ACHN (cell line): Measurements from ENCODE around the gene CXADR.

Experiments
- DNase-seq: peaks from one replicate; pipeline ENCODE4 v3.0.0-alpha.2; 2015
- in situ Hi-C: cut with HindIII; loops from 2 replicates; pipeline ENCODE4 v1.10.0; 2017; ENCODE audit warnings: low sequenced_read_pairs, low pct_ligation_motif_present, low pct_unique_long_range_greater_than_20kb

Gene CXADR

DNA sequence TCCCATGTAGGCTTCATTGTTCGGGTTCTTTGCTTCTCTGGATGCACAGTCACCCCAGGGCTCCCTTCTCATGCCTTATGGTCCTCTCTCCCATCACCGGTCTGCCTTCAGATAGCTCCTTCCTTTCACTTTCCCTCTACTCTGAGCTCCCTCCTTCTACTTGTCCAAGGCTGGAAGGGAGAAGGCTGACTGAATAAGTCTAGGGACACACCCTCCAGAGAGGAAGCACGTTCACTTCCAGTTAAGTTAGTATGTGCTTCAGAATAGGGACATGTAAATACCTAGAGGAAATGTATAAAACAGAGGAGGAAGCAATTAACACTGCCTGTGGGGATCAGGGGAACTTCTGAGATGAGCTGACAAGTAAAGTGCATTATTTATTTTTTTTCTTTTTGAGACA lies 23.5 kb downstream of the CXADR start:
- in situ Hi-C loops, result no loop called here
- no peak for DNase-seq

GRCh38 chr21:17537299-17537698 lies 24.5 kb downstream of the CXADR start:
- no peak for DNase-seq
- in situ Hi-C loops, result no loop called here

GRCh38 chr21:17538576-17538975 lies 25.7 kb downstream of the CXADR start:
- in situ Hi-C loops, result no loop called here

GRCh38 chr21:17539323-17539722 lies 26.5 kb downstream of the CXADR start:
- in situ Hi-C loops, result no loop called here
- DNase-seq, result no peak

More at GRCh38 chr21:17538576-17538975, 25.7 kb downstream of the CXADR start:
- no peak for DNase-seq

DNA sequence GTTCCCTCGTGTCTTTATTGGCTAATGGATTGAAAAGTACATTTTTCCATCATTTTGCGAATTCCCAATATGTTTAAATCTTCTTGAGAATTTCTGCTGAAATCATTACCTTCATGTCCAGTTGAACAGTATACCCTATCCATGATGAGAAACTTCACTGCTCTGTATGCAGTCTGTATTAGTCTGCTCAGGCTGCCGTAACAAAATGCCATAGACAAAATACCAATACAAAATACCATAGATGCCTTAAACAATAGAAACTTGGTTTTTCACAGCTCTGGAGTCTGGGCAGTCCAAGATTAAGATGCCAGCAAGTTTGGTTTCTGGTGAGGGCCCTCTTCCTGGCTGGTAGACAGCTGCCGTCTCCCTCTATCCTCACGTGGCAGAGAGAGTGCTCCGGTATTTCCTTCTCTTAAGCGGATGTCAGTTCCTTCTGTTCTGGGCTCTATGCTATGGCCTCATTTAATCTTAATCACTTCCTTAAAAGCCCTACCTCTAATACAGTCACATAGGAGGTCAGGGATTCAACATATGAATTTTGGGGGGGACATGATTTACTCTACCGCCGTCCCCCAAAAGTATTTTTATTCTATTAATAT lies 27.0 kb downstream of the CXADR start:
- in situ Hi-C loops, result no loop called here
- DNase-seq, result no peak

DNA sequence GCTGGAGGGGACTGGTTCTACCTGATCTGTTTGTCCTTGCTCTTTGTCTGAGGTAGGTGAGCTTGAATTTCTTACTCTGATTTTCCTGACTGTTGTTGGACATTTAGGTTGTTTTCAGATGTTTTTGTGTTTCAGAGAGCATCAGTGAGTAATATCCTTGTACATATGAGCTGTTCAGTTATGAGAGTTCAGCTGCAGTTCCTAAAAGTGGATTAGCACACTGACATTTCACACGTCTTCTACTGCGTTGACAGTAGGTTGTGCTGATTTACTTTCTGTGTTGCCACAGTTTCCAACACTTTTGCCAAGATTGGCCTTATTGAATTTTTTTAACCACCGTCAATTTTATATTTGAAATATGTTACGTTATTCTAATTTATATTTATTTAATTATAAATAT lies 27.7 kb downstream of the CXADR start:
- in situ Hi-C loops, result no loop called here
- no peak for DNase-seq

- in situ Hi-C loops, result no loop called here
- no peak for DNase-seq
Observed at GRCh38 chr21:17542371-17543011, 29.6 kb downstream of the CXADR start.

DNA sequence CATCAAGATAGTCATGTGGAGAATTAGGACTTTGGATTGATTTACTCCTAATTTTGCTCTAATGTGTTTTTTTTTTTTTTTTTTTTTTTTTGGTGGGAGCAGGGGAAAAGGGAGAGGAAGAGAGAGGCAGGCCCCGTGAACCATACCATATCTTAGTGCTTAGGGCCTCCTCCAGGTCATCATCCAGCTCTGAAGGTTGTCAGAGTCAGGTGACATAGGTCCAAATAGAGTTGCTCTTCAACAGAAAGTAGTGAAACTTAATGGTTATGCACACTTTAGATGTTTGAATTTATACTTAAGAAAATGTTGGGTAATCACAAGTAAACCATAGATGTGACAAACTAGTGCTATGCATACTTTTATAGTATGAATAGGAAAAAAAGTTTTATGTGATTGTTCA lies 32.2 kb downstream of the CXADR start:
- in situ Hi-C loops, result no loop called here
- no peak for DNase-seq

- no peak for DNase-seq
- in situ Hi-C loops, result no loop called here
Observed at GRCh38 chr21:17548262-17548661, 35.4 kb downstream of the CXADR start.

DNA sequence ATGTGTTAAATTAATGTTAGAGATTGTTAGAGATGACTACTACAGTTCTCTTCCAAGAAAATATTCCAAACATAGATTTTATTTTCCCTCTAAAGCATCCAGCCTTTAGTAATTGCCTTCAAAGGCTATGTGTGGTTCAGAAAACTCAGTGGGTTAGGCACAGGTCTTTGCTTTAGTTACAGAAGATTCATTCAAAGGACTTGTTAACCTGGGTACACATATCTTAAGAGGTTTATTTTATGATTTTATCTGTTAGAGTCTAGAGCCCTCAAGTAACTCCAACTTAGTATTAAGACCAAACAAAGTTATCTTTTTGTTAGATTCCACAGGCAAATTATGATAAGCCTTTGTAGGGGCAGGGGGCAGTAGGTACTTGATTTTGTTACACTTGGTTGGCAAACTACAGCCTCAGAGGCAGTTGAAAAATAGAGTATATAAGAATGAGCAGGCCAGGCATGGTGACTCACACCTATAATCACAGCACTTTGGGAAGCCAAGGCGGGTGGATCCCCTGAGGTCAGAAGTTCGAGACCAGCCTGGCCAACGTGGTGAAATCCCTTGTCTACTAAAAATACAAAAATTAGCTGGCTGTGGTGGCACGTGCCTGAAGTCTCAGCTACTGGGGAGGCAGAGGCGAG lies 37.9 kb downstream of the CXADR start:
- in situ Hi-C loops, result no loop called here
- DNase-seq, result no peak

DNA sequence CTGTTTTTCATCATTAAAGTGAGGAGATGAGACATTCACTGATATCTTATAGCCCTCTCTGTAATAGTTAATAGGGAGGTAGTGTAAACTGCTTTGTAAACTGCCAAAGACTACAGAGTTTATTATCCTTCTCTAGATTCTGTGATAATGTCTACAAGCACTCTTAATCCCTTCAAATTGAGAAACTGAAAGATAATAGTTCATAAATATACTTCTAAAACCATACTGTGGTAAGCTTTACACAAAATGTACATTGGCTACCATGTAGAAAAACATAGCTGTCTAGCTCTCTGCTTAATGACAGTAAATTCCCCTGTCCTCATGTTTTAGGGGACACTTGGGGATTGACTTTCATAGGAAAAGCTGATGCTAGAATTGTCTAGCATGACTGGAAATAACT lies 39.6 kb downstream of the CXADR start:
- no peak for DNase-seq
- in situ Hi-C loops, result no loop called here

GRCh38 chr21:17554120-17554519 lies 41.3 kb downstream of the CXADR start:
- in situ Hi-C loops, result no loop called here
- no peak for DNase-seq

DNA sequence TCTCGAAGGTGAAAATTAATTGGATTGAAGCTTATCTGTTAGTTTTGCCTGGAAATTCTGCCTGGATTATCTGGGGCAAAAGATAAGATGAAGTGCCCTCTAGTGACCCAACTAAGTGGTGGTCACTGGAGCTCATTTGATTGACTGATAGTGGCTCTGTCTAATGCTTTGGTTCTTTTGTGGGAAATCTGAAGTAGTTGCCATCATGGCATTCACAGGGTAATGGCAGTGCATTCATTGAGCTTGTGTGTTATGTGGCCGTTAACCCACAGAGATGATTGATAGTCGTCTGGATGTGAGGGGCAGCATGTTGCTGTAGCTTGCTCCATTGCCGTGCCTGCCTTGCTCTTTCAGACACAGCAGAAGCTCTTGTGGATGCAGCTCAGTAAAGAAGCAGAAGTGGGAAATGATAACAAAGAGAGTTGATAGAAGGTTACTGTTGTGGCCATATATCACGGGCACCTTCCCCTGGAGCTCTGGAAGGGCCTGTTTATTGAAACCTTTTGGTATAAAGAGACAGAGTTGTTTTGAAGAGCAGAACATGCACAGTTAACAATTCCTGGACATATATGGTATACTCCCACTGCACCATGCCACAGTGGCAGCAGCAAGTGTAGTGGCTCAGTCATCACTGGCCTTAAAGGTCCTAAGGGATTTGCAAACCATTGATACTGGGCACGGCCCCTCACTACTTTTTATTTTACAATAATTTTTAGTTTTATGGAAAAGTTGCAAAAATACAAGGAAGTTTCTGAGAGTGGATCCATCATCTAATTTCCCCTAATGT lies 42.0 kb downstream of the CXADR start:
- peak; percentile 17 for DNase-seq
- in situ Hi-C loops, result no loop called here

DNA sequence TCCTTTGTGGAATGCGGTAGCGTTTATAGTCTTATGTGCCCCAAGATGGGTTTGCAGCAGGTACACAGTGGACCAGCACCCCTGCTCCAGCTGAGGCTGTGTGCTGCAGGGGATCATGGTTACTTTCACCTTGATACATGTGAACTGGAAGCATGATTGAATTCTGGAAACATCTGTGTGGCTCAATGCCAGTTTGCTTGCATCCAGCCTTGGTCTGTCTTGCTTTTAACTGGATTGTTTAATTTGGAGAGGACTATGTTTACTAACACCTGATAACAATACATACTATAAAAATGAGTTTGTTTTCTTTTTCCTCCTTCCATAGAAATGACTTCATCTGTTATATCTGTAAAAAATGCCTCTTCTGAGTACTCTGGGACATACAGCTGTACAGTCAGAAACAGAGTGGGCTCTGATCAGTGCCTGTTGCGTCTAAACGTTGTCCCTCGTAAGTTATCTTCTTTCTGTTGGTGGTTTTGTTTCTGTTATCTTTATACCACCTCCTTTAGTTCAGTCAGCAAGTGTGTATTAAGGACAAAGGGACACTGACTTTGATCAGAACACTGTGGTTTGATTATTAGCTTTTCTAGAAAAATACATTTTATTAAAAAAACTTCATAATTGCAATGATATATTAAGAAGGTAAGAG lies 47.7 kb downstream of the CXADR start:
- in situ Hi-C loops, result no loop called here
- DNase-seq, result no peak

DNA sequence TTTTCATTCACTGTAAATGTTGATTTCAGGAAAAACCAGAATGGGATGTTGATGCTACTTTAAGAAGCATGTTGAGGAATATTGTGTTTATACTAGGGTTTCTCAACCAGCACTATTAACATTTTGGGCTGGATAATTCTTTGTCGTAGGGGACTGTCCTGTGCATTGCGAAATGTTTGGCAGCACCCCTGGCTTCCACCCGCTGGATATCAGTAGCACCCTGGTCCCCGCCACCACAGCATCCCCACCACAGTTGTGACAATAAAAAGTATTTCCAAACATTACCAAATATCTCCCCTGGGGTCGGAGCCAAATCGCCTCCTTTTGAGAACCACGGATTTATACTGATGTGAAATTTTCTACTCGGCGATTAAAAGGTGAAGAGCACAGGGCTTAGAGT lies 57.9 kb downstream of the CXADR start:
- in situ Hi-C loops, result no loop called here
- no peak for DNase-seq

DNA sequence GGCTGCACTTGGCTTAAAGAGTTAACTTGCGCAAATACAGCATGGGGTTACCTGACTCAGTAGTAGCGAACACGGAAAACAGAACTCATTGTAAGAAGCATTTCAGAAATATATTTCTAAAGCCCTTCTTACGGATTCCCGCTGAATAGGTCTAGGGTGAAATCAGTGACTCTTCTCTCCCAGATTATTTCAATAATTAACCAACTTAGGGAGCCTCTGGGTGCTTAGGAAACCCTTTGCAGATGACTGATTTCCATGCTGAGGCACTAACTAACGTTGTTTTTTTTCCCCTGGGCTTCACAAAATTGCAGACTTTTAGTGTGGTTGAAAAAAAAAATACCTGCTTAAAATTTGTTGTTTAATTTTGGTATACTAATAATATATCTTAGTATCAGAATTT lies 59.6 kb downstream of the CXADR start:
- in situ Hi-C loops, result no loop called here
- peak; percentile 4 for DNase-seq

DNA sequence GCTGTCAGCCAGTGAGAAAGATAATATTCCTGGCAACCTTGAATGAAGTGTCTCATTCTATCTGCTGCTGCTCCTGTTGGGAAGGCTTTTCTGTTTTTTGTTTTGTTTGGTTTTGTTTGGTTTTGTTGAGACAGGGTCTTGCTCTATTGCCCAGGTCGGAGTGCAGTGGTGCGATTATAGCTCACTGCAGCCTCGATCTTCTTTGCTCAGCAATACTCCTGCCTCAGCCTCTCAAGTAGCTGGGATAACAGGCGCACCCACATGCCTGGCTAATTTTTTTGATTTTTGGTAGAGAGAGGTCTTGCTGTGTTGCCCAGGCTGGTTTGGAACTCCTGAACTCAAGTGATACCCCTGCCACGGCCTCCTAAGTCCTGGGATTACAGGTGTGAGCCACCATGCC lies 62.2 kb downstream of the CXADR start:
- no peak for DNase-seq
- in situ Hi-C loops, result no loop called here

GRCh38 chr21:17576080-17576835 lies 63.4 kb downstream of the CXADR start:
- in situ Hi-C loops, result no loop called here
- no peak for DNase-seq
